Right lobe of liver (tissue), 4 donors: ENCODE results near the gene DEFB114.

ENCODE experiments used
- CTCF ChIP-seq, 4 donors: fragments of 200-600 bp in 3 of 4; fragments of 450-650 bp in 1 of 4; IDR thresholded peaks; one replicate each; pipeline versions ENCODE4 v1.5.1 to v1.8.0; 2016 to 2022; ENCODE audit warnings: antibody characterized with exemption in 4 of 4, mild to moderate bottlenecking in 2 of 4
- POLR2A ChIP-seq: fragments of 450-650 bp; IDR thresholded peaks from one replicate; pipeline ENCODE4 v1.6.1; 2017; ENCODE audit warnings: antibody characterized with exemption, mild to moderate bottlenecking
- donor health status: DM: no; HTN: no; CAD: no.
- donor health status: DM: no; HTN: no; CAD: no.
- donor health status: DM: no; HTN: yes; CAD: no.

DNA sequence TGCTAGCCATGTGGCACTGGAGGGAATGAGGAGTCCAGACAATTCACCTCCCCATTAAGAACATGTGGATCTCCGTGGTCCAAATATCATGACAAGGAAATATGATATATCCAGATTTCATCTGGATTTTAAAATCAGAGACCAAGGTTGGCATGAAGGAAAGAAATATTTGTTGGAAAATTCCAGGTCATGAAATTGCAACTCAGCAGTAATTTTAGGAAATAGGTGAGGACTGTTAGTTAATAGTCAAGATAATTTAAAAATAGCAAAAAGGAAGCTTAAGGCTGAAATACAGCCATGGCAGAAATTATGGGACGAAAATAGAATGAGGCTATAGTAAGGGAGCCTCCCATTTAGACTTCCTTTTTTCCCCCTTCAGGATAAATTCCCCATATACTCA, 26.9 kb downstream of the DEFB114 start:
- TF ChIP-seq CTCF (IDR thresholded peaks at IDR 0.05) = no peak
- no peak for TF ChIP-seq POLR2A
